GM19467 (cell line): ENCODE measurements around the gene PAX2.

Source experiments
- ATAC-seq: cut with Tn5 transposase; IDR thresholded peaks from one replicate; pipeline ENCODE4 v1.9.1; 2021; ENCODE audit warnings: mild to moderate bottlenecking, moderate library complexity; ENCODE audit not compliant: unreplicated experiment

Gene PAX2

DNA sequence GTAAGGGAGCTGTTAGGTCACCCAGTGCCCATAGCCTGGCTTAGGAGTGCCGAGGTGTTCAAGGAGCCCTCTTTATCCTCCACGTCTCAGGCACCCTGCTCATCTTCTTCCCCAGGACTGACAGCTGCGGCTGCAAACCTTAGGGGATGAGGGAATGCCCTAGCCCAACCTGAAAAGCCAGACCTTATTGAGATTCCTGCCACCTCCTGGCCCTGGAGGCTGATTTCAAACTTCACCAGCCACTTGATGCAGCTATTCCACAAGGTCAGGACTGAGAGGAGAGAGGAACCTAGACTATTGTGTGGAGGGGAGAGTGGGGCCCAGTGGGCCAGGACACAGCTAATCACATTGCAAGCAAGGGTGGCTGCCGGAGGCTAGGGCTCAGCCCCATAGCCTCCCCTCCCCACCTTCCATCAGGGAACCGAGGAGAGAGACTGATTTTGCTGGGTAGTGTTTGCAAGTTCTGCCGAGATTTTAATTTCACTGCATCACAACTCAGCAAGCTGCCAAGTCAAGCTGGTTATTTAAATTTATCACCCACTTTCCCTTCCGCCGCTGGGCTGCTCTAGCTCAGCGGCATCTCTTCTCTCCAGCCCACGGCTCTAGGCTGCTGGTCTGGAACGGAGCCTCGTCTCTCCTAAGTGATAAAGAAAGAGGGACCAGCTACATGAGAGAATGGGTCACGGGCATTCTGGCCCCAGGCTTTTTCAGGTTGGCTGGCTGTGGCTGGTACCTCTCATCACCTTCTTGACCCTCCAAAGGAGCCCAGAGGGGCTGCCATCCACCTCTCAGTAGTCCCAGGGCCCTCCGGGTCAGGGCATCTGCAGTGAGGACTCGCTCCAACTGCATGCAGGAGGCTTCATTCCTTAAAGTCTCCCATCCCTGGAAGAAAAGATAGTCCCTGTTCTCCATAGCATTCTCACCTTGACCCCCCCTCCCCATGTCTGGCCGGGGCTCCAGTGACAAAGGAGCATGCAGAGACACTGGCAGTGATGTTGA lies 66.7 kb downstream of the PAX2 start:
- ATAC-seq: no peak

DNA sequence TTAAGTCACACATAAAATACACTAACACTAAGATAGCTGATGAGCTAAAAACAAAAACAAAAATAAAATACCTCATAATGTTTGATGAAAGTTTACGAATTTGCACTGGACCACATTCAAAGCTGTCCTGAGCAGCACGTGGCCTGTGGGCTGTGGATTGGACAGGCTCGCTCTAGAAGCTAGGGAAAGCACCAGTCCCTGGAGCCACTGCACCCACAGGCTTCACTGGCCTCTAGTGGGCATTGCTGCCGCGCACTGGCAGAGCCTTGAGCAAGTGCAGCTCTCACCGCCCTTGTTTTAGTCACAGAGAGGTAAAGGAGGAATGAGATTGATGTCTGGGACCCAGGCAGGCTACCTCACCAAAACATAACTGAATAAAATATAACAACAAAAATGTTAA lies 67.6 kb downstream of the PAX2 start:
- ATAC-seq: no peak

DNA sequence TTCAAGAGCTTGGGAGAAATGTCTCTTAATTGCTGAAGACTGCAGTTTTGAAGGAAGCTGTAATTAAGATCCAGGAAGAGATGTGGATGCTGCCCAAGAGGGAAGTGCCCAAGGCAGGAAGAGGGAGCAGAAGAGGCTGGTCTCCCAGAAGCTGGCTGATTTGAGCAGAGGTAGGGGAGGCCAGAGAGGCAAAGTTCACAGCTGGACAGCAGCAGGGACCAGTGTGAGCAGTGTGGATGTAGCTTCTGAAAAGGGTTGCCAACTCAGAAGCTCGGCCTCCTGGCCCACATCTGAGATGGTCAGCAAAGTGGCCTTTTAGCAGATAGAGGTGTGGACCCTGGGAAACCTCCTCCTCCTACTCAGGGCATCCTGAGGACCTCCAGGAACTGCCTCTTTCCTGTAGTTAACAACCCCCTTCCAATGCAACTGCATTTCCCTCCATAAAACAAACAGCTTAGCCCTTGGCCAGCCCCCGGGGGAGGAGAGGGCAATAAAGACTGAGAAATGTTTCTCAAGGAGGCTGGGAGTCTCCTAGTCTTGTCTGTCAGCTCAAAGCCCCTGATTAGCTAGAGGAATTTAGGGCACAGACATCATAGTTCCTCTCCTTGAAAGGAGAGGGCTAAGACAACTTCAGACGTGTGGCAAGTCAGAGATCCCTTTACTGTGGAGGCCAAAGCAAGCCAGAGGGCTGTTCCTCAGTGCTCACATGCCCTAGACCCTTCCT lies 69.5 kb downstream of the PAX2 start:
- ATAC-seq: no peak

DNA sequence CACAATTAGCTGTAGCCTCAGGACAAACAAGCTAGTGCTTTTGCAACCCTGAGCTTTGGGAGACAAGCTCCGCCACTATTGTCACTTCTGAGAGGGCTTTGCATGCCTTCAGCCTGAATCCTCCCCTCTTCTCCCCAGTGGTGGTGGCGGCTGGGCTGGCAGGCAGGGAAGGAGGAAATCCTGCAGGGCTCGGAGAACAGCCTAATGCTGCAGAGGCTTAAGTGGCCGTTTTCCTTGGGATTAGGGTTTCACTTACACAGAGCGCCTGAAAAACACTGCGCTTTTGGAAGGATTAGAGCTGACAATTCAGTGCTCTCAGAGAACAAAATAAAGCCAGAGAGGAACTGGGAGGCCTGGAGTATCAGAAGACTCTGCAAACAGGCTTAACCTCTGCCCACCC lies 71.3 kb downstream of the PAX2 start:
- ATAC-seq: no peak

DNA sequence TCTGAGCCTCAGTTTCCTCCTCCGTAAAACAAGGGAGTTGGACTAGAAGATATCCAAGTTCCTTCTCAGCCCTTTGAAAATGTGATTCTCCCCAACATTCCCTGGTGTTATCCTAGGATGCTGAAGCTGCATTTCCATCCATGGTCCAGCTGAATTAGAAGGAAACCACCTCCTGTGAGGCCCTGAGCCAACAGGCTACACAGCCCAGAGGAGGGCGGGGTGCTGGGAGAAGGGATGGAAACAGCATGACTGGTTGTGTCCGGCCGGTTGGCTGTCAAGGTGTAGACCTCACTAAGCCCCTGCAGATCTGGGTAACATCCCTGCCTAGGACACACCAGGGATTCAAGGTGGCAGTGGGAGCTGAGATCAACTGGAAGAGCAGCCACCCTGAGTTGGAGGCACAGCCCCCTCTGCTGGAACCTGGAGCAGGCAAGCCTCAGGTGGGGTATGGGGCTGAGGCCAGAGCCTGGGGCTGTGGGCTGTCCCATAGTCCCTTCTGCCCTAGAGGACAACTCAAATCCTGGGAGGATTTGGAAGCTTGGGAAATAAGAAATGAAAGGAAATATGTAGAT lies 72.0 kb downstream of the PAX2 start:
- ATAC-seq: no peak

DNA sequence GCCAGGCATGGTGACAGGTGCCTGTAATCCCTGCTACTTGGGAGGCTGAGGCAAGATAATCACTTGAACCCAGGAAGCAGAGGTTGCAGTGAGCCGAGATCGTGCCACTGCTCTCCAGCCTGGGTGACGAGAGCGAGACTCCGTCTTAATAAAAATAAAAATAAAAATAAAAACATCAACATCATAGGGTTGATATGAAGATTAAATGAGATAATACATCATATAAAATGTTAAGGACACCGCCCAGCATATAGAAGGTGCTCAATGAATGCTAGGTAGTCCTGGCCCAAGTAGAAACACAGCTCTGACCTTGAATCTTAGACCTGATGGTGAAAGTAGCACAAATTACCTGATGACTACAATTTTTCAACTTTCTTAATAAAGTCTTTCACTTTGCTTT lies 74.0 kb downstream of the PAX2 start:
- no peak for ATAC-seq

DNA sequence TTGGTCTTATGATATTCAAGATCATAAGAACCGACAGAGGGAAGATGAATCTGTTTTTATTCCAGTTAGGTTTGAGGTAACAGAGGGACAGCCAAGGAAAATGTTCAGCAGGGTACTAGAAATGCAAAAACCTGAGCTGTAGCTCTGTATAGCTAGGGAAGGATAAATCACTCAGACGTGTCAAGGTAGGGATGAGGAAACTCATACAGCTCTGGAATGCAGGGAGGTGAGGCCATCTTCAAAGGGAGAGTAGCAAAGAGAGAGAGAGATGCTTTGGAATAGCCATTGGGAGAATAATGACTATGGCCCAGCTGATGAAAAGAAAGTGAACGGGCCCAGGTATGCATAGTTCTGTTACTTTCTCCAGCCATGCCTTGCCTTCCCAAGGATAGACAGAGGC lies 77.8 kb downstream of the PAX2 start:
- no peak for ATAC-seq

DNA sequence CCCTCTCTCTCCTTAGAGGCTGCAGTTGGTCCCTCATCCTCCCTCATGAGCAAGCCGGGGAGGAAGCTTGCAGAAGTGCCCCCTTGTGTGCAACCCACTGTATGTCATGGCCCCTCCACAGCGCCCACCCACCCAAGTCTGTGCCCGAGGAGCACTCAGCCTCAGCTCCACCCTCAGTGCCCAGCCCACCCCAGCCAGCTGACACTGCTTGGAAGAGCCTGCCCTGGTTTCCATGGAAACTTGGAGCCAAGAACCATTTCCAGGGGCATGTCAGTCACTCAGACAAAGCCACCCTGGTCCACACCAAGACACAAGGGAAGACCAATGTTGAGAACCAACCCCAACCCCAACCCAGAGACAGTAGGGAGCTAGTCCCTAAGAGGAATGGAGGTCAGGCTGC lies 79.5 kb downstream of the PAX2 start:
- ATAC-seq: no peak

DNA sequence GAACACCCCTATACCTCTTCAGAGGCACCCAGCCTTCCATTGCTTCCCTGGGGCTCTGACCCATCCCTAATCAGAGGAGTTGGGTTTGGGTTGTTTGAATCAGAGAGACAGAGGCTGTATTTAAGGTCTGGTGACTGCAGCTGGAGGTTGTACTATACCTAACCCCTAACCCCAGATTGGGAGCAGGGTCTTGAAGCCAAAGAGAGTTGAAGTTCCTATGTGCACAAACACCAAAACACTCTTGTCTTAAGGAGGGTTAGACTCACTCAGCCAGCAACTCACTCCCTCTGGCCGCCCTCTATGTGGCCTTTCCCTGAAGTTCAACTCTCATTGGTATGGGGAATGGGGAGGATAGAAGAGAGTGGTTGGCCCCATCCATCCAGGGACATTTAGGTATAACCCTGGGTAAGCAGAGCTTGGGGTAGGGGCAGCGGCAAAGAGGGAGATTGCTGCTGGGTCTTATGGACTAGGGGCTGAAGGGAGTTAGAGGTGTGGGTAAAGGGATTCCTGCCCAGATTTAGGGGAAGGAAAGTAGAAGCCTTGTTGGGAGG lies 80.0 kb downstream of the PAX2 start:
- ATAC-seq: no peak

DNA sequence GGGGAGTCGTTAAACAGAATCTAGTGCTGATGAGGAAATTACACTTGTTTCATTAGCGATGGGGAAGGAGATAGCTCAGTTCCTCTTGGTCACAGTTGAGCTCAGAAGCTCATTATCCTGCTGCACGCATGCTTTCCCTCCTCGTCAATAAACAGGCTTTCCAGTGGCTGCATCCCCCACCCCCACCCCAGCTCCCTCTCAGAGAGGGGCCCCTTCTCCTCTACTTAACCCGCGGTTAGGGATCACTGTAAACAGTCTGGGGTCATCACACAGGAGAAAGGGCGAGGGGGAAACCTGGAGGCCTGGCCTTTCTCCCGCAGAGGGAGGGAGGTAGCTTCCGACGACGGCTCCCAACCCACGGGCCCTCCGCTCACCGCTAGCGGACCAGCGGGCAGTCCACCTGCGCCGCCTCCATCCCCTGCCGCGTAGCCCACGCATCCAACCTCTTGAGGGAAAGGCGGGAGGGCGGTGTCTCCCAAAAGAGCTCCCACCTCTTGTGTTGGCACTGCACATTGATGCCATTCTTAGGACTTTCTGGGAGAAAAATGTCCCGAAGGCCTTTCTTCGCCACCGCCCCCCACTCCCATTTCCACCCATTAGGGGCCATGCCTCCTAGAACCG lies 80.8 kb downstream of the PAX2 start:
- no peak for ATAC-seq

DNA sequence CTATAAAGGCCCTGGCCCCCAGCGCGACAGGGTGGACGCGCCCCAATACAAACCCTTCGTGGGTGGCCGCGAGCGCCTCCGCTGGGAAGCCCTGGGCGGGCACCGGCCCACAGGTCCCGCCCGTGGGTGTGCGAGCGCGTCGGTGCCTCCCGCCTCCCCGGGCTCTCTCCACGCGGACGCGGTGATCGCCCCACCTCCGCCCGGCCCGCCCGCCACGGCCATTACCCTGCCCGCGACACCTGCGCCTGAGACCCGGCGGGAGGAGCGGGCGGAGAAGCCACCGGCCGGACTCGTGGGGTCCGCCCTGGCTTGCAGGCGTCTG lies 81.2 kb downstream of the PAX2 start:
- no peak for ATAC-seq

DNA sequence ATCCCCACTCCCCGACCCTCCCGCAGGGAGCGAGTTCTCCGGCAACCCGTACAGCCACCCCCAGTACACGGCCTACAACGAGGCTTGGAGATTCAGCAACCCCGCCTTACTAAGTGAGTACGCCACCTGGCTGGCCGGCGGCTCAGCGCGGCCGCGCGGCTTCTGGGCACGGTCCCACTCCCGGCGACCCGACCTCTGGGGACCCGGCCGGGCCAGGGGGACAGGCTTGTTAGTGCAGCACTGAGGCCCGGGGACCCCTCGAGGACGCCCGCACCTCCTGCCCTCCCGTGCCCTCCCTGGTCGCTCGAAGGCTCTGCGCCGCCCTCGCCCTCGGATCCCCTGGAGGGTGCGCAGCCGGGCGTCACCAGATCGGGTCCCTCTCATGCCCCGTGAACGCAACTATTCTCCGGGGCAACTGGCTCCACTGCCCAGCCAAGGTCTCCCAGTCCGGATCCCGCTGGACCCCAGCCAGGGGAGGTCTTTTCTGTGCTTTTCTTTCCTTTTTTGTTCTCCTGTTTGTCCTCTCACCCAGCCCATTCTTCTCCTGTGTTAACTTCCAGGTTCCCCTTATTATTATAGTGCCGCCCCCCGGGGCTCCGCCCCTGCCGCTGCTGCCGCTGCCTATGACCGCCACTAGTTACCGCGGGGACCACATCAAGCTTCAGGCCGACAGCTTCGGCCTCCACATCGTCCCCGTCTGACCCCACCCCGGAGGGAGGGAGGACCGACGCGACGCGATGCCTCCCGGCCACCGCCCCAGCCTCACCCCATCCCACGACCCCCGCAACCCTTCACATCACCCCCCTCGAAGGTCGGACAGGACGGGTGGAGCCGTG lies 81.8 kb downstream of the PAX2 start:
- ATAC-seq: no peak

DNA sequence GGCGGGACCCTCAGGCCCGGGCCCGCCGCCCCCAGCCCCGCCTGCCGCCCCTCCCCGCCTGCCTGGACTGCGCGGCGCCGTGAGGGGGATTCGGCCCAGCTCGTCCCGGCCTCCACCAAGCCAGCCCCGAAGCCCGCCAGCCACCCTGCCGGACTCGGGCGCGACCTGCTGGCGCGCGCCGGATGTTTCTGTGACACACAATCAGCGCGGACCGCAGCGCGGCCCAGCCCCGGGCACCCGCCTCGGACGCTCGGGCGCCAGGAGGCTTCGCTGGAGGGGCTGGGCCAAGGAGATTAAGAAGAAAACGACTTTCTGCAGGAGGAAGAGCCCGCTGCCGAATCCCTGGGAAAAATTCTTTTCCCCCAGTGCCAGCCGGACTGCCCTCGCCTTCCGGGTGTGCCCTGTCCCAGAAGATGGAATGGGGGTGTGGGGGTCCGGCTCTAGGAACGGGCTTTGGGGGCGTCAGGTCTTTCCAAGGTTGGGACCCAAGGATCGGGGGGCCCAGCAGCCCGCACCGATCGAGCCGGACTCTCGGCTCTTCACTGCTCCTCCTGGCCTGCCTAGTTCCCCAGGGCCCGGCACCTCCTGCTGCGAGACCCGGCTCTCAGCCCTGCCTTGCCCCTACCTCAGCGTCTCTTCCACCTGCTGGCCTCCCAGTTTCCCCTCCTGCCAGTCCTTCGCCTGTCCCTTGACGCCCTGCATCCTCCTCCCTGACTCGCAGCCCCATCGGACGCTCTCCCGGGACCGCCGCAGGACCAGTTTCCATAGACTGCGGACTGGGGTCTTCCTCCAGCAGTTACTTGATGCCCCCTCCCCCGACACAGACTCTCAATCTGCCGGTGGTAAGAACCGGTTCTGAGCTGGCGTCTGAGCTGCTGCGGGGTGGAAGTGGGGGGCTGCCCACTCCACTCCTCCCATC lies 82.7 kb downstream of the PAX2 start:
- no peak for ATAC-seq

DNA sequence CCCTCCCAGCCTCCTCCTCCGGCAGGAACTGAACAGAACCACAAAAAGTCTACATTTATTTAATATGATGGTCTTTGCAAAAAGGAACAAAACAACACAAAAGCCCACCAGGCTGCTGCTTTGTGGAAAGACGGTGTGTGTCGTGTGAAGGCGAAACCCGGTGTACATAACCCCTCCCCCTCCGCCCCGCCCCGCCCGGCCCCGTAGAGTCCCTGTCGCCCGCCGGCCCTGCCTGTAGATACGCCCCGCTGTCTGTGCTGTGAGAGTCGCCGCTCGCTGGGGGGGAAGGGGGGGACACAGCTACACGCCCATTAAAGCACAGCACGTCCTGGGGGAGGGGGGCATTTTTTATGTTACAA lies 83.3 kb downstream of the PAX2 start:
- no peak for ATAC-seq

DNA sequence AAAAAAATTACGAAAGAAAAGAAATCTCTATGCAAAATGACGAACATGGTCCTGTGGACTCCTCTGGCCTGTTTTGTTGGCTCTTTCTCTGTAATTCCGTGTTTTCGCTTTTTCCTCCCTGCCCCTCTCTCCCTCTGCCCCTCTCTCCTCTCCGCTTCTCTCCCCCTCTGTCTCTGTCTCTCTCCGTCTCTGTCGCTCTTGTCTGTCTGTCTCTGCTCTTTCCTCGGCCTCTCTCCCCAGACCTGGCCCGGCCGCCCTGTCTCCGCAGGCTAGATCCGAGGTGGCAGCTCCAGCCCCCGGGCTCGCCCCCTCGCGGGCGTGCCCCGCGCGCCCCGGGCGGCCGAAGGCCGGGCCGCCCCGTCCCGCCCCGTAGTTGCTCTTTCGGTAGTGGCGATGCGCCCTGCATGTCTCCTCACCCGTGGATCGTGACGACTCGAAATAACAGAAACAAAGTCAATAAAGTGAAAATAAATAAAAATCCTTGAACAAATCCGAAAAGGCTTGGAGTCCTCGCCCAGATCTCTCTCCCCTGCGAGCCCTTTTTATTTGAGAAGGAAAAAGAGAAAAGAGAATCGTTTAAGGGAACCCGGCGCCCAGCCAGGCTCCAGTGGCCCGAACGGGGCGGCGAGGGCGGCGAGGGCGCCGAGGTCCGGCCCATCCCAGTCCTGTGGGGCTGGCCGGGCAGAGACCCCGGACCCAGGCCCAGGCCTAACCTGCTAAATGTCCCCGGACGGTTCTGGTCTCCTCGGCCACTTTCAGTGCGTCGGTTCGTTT lies 83.9 kb downstream of the PAX2 start:
- no peak for ATAC-seq

DNA sequence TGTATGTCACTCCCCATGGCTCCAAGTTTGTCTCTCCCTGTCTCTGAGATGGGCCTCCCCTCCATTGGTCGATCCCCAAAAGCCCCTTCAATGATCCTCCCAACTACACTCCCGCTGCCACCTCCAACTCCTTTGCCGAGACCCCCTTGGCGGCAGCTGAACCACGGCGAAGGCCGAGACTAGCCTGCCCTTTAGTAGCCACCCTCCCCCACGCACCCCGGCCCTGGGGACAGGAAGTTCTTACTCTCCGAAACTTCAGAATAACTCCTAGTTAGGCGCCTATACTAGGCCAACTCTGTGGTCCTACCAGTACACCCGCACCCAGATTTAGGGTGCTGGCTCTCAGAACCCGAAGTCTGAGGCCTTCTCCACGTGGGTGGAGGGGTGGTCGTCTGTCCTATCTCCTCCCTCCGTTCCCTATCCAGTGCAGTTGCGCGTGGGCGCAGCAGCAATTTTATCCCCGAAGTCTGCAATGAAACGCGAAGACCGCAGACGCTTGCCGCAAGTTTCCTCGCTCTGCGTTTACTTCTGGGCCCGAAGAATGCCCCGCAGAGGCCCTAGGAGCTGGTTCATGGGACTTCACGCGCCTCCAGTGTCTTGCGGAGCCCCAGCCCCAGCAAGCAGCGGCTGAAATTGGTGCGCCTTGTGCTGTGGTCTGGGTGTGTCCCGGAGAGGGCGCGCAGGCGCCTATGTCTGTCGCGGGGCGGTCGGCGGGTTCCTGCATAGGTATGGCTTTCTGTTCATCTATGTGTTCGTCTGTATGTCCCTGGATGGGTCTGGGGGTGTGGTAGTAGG lies 84.7 kb downstream of the PAX2 start:
- no peak for ATAC-seq

DNA sequence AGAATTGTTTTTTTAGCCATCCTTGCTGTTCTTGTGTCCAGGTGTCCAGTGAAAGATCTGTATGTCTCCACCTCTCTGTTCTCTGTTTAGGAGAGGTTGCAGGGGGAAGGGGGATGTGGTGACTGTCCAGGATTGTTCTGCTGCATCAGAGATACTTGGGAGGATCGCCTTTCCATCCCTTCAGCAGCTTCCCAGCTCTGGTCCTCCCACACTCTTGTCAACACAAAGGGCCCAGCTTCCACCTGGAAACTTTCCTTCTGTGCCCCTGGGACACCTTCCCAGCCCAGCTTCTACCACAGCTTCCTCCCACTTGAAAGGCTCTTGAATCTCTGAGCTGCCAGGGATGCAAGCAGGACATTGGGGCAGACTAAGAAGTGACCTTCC lies 85.3 kb downstream of the PAX2 start:
- no peak for ATAC-seq

DNA sequence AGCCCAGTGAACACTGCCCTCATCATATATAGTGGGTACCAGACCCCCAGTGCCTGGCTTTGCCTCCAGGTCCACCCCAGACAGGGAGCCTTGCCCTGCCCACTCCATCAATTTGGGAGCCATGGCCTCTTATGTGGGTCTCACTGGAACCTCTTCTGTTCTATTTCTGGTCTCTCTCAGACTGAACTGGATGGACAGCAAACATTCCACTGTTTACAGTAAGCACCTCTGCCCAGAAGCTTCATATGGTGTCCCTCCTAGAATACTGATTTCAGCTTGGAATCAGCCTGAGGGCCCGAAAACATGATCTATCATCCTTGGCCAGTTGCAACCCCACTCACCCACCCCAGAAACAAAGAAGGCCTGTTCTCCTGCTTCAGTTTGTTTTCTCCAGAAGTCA lies 86.4 kb downstream of the PAX2 start:
- no peak for ATAC-seq
